HEK293T (cell line): Measurements from ENCODE around the gene PEAK3.

ENCODE experiments used
- ARNT ChIP-seq: fragments of 450-650 bp; IDR thresholded peaks from 2 replicates; pipeline ENCODE4 v1.6.1; 2017; ENCODE audit warnings: mild to moderate bottlenecking
- BHLHE40 ChIP-seq: fragments of 450-650 bp; IDR thresholded peaks from 2 replicates; pipeline ENCODE4 v1.6.1; 2016; ENCODE audit warnings: mild to moderate bottlenecking, moderate library complexity, borderline replicate concordance
- CTBP1 ChIP-seq: fragments of 450-650 bp; IDR thresholded peaks from 2 replicates; pipeline ENCODE4 v1.6.1; 2016; ENCODE audit warnings: borderline replicate concordance
- ELF4 ChIP-seq: fragments of 450-650 bp; IDR thresholded peaks from 2 replicates; pipeline ENCODE4 v1.6.1; 2017; ENCODE audit warnings: antibody characterized with exemption
- FOXA1 ChIP-seq: fragments of 450-650 bp; IDR thresholded peaks from 2 replicates; pipeline ENCODE4 v1.6.1; 2016; ENCODE audit warnings: mild to moderate bottlenecking
- FOXM1 ChIP-seq: fragments of 450-650 bp; IDR thresholded peaks from 2 replicates; pipeline ENCODE4 v1.6.1; 2017; ENCODE audit warnings: mild to moderate bottlenecking, borderline replicate concordance
- HDGF ChIP-seq: fragments of 450-650 bp; IDR thresholded peaks from 2 replicates; pipeline ENCODE4 v1.6.1; 2017; ENCODE audit warnings: antibody characterized with exemption, borderline replicate concordance
- SP1 ChIP-seq: fragments of 450-650 bp; IDR thresholded peaks from 2 replicates; pipeline ENCODE4 v1.6.1; 2017
- TARDBP ChIP-seq: fragments of 450-650 bp; IDR thresholded peaks from 2 replicates; pipeline ENCODE4 v1.6.1; 2016
- ZNF384 ChIP-seq: fragments of 450-650 bp; IDR thresholded peaks from 2 replicates; pipeline ENCODE4 v1.6.1; 2016
- TF ChIP-seq, protein P1 (sequence below): fragments of 450-650 bp; IDR thresholded peaks from 2 replicates; pipeline ENCODE4 v1.6.1; 2016

DNA sequence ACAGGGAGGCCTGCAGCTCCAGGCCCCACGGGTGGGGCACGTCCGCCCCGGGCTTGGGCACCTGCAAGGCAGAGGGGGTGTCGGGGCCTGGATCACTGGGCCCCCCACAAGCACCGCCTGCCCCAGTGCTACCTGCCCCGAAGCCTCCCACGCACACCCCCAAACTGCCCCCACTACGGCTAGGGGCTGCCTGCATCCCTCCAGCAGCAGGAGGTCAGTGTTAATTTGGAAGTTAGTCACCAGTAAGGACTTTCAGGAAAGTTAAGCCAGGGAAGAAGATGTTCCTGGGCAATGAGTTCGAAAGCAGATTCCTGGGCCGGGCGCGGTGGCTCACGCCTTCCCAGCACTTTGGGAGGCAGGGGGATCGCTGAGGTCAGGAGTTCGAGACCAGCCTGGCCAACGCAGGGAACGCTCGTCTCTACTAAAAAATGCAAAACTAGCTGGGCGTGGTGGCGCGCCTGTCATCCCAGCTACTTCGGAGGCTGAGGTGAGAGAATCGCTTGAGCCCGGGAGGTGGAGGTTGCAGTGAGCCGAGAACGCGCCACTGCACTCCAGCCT is 5.5 kb downstream of the PEAK3 start:
- TF ChIP-seq, protein P1, sequence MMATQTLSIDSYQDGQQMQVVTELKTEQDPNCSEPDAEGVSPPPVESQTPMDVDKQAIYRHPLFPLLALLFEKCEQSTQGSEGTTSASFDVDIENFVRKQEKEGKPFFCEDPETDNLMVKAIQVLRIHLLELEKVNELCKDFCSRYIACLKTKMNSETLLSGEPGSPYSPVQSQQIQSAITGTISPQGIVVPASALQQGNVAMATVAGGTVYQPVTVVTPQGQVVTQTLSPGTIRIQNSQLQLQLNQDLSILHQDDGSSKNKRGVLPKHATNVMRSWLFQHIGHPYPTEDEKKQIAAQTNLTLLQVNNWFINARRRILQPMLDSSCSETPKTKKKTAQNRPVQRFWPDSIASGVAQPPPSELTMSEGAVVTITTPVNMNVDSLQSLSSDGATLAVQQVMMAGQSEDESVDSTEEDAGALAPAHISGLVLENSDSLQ: no peak
- no peak for TF ChIP-seq FOXM1
- no peak for TF ChIP-seq ARNT
- TF ChIP-seq CTBP1: no peak
- TF ChIP-seq ZNF384: no peak
- TF ChIP-seq SP1: no peak
- no peak for TF ChIP-seq TARDBP
- no peak for TF ChIP-seq ELF4
- no peak for TF ChIP-seq BHLHE40
- TF ChIP-seq HDGF: no peak
- TF ChIP-seq FOXA1: no peak
